ENCODE measurements around the gene UTS2B. TPM values are rescaled to one million over a fixed set of nuclear protein-coding genes. Genes with fewer than 3 reads are reported as not detected.

UTS2B gene
- total and polyA plus RNA-seq, 2 experiments from 2014 or later = 0.22 to 0.61 TPM

GRCh38 chr3:191376516-191377141, 46.3 kb upstream of the UTS2B start:
- Histone ChIP-seq H3K79me2 (ENCODE audit: insufficient read depth) (peaks cover 41% of the 10 kb centered on the region; the same call in 1 of the 2 replicates), H3K9me2 (ENCODE audit: insufficient read depth) (no peaks in the 10 kb centered on the region), H3K4me2 (ENCODE audit: unreplicated experiment) (peak overlapping the region; percentile 72), H3K9me3 (ENCODE audit: low read depth) (no peaks in the 10 kb centered on the region), H3K4me3 (peak overlapping the region; percentile 53), H4K20me1 (ENCODE audit: insufficient read depth) (no peaks in the 10 kb centered on the region), H3K36me3 (ENCODE audit: low read depth) (peaks cover 21% of the 10 kb centered on the region), H3K27me3 (replicated peaks; ENCODE audit: insufficient read depth) (no peaks in the 10 kb centered on the region), H3K27ac (peak overlapping the region; percentile 92), H2AFZ (peak overlapping the region; percentile 42; the same call in 1 of the 2 replicates), H3F3A (ENCODE audit: insufficient read depth) (peaks cover 26% of the 10 kb centered on the region), H3K9ac (peak overlapping the region; percentile 76), H3K4me1 (ENCODE audit: insufficient read depth) (peaks cover 44% of the 10 kb centered on the region)
- in situ Hi-C loops (cut with MboI) = no loop called here
- WGBS, 2 experiments (ENCODE audit: low coverage in 1 of 2, low lambda C conversion rate in 2 of 2, missing lambda C conversion rate in 2 of 2) = 17 to 19% methylated on average over 7 of the region's 7 CpGs
- DNase-seq = peak; percentile 93
- no peak for TF ChIP-seq EZH2phosphoT487 (IDR thresholded peaks at IDR 0.05; ENCODE audit: insufficient read depth, low read depth)
- TF ChIP-seq EZH2 (IDR thresholded peaks at IDR 0.05; ENCODE audit: insufficient read depth, poor library complexity, severe bottlenecking) = no peak

- Histone ChIP-seq H3K4me2 (ENCODE audit: unreplicated experiment) (no peak overlapping the region), H3K27ac (peak overlapping the region; percentile 19; the same call in 1 of the 2 replicates), H3K36me3 (ENCODE audit: low read depth) (peaks cover 15% of the 10 kb centered on the region; the same call in 1 of the 2 replicates), H2AFZ (no peak overlapping the region), H3K27me3 (replicated peaks; ENCODE audit: insufficient read depth) (no peaks in the 10 kb centered on the region), H3K4me3 (no peak overlapping the region), H3K9ac (no peak overlapping the region), H3K9me3 (ENCODE audit: low read depth) (no peaks in the 10 kb centered on the region), H3K79me2 (ENCODE audit: insufficient read depth) (peaks cover 32% of the 10 kb centered on the region; the same call in 1 of the 2 replicates), H3F3A (ENCODE audit: insufficient read depth) (peaks cover 34% of the 10 kb centered on the region), H4K20me1 (ENCODE audit: insufficient read depth) (no peaks in the 10 kb centered on the region), H3K4me1 (ENCODE audit: insufficient read depth) (peaks cover 44% of the 10 kb centered on the region), H3K9me2 (ENCODE audit: insufficient read depth) (no peaks in the 10 kb centered on the region)
- TF ChIP-seq EZH2 (IDR thresholded peaks at IDR 0.05; ENCODE audit: insufficient read depth, poor library complexity, severe bottlenecking) (no peak), EZH2phosphoT487 (IDR thresholded peaks at IDR 0.05; ENCODE audit: insufficient read depth, low read depth) (no peak)
- peak; percentile 60 for DNase-seq
- 38 to 39% methylated on average over 4 of the region's 4 CpGs for WGBS, 2 experiments (ENCODE audit: low coverage in 1 of 2, low lambda C conversion rate in 2 of 2, missing lambda C conversion rate in 2 of 2)
- in situ Hi-C loops (cut with MboI) = no loop called here
Measured at GRCh38 chr3:191373327-191373726, 43.0 kb upstream of the UTS2B start.

- Histone ChIP-seq H3K27ac (no peak overlapping the region), H3K27me3 (replicated peaks; ENCODE audit: insufficient read depth) (no peaks in the 10 kb centered on the region), H3K36me3 (ENCODE audit: low read depth) (peaks cover 15% of the 10 kb centered on the region), H3K9me3 (ENCODE audit: low read depth) (no peaks in the 10 kb centered on the region), H3K9ac (no peak overlapping the region), H3K9me2 (ENCODE audit: insufficient read depth) (no peaks in the 10 kb centered on the region), H3K4me2 (ENCODE audit: unreplicated experiment) (no peak overlapping the region), H3K4me3 (no peak overlapping the region), H4K20me1 (ENCODE audit: insufficient read depth) (no peaks in the 10 kb centered on the region), H3F3A (ENCODE audit: insufficient read depth) (peaks cover 24% of the 10 kb centered on the region), H3K79me2 (ENCODE audit: insufficient read depth) (peaks cover 30% of the 10 kb centered on the region), H3K4me1 (ENCODE audit: insufficient read depth) (peaks cover 32% of the 10 kb centered on the region), H2AFZ (no peak overlapping the region)
- DNase-seq = no peak
- in situ Hi-C loops (cut with MboI) = no loop called here
- 98 to 100% methylated on average over 2 of the region's 2 CpGs for WGBS, 2 experiments (ENCODE audit: low coverage in 1 of 2, low lambda C conversion rate in 2 of 2, missing lambda C conversion rate in 2 of 2)
- TF ChIP-seq EZH2phosphoT487 (IDR thresholded peaks at IDR 0.05; ENCODE audit: insufficient read depth, low read depth) (no peak), EZH2 (IDR thresholded peaks at IDR 0.05; ENCODE audit: insufficient read depth, poor library complexity, severe bottlenecking) (no peak)
Measured at GRCh38 chr3:191372122-191372521, 41.8 kb upstream of the UTS2B start.

- Histone ChIP-seq H3K36me3 (ENCODE audit: low read depth) (peaks cover 22% of the 10 kb centered on the region), H3K27me3 (replicated peaks; ENCODE audit: insufficient read depth) (no peaks in the 10 kb centered on the region), H3F3A (ENCODE audit: insufficient read depth) (peaks cover 8% of the 10 kb centered on the region; the same call in 1 of the 2 replicates), H3K27ac (no peak overlapping the region), H2AFZ (no peak overlapping the region), H3K79me2 (ENCODE audit: insufficient read depth) (peaks cover 36% of the 10 kb centered on the region), H3K9me2 (ENCODE audit: insufficient read depth) (no peaks in the 10 kb centered on the region), H3K9me3 (ENCODE audit: low read depth) (no peaks in the 10 kb centered on the region), H3K4me3 (no peak overlapping the region), H3K4me1 (ENCODE audit: insufficient read depth) (peaks cover 28% of the 10 kb centered on the region), H3K9ac (no peak overlapping the region), H3K4me2 (ENCODE audit: unreplicated experiment) (no peak overlapping the region), H4K20me1 (ENCODE audit: insufficient read depth) (no peaks in the 10 kb centered on the region)
- in situ Hi-C loops (cut with MboI) = no loop called here
- peak; percentile 40 for DNase-seq
- WGBS, 2 experiments (ENCODE audit: low coverage in 1 of 2, low lambda C conversion rate in 2 of 2, missing lambda C conversion rate in 2 of 2) = 28 to 32% methylated on average over 2 of the region's 2 CpGs
- TF ChIP-seq EZH2 (IDR thresholded peaks at IDR 0.05; ENCODE audit: insufficient read depth, poor library complexity, severe bottlenecking) = no peak
- no peak for TF ChIP-seq EZH2phosphoT487 (IDR thresholded peaks at IDR 0.05; ENCODE audit: insufficient read depth, low read depth)
Measured at GRCh38 chr3:191369616-191370010, 39.3 kb upstream of the UTS2B start.

Measured in GM23248 (cell line).